Measurements from ENCODE around the gene CASQ2. TPM values are rescaled to one million over a fixed set of nuclear protein-coding genes. Genes with fewer than 3 reads are reported as not detected.

Gene CASQ2
- polyA plus RNA-seq, 3 donors = not detected

GRCh38 chr1:115732316-115732715 is 36.2 kb downstream of the CASQ2 start:
- H3K9ac ChIP-seq (ENCODE audit: insufficient read depth, low read length, poor library complexity, severe bottlenecking) = no peak overlapping the region
- intact Hi-C loops (cut with micrococcal nuclease) = no loop called here
- Mint-ChIP-seq H3K4me3 (peak overlapping the region in 1 of 2 donors; percentile 65), H3K4me1 (peaks cover 59% of the 10 kb centered on the region), H3K9me3 (peaks cover 0 to 3% (median 0%) of the 10 kb centered on the region in 7 donors), H3K27me3 (ENCODE audit: low read depth in 3 of 3) (peaks cover 0 to 2% (median 0%) of the 10 kb centered on the region in 3 donors), H3K36me3 (no peaks in the 10 kb centered on the region), H3K27ac (peak overlapping the region; percentile 42 to 91 (median 78))
- TF ChIP-seq CTCF (IDR thresholded peaks at IDR 0.05) = no peak
- no peak overlapping the region for H2AFZ ChIP-seq (ENCODE audit: insufficient read depth, low read depth, low read length, poor library complexity, severe bottlenecking)
- peaks cover 61 to 64% of the 10 kb centered on the region in 2 donors for H3K4me1 ChIP-seq (ENCODE audit: control insufficient read depth in 1 of 2, insufficient read depth in 2 of 2, low read length in 2 of 2)
- H3K27ac ChIP-seq (ENCODE audit: low read depth in 1 of 2, low read length in 2 of 2) = peak overlapping the region; percentile 40 to 60
- no peaks in the 10 kb centered on the region for H3K9me3 ChIP-seq (replicated peaks in 1 of 2; ENCODE audit: control insufficient read depth in 1 of 2, insufficient read depth in 1 of 2, low read length in 2 of 2)
- H3K79me2 ChIP-seq (ENCODE audit: insufficient read depth, low read length) = no peaks in the 10 kb centered on the region
- peak; percentile 38 to 80 (median 69) for DNase-seq
- H3K27me3 ChIP-seq (ENCODE audit: control insufficient read depth in 2 of 2, insufficient read depth in 2 of 2, low read length in 2 of 2) = no peaks in the 10 kb centered on the region
- no peaks in the 10 kb centered on the region for H3K36me3 ChIP-seq (replicated peaks in 1 of 2; ENCODE audit: control insufficient read depth in 1 of 2, insufficient read depth in 2 of 2, low read length in 2 of 2)
- H3K4me2 ChIP-seq (replicated peaks; ENCODE audit: extremely low read depth, low read length, poor library complexity, severe bottlenecking) = peak overlapping the region; percentile 6
- WGBS (ENCODE audit: insufficient coverage) = no CpG with 5 or more reads among the region's 4 CpGs
- H3K4me3 ChIP-seq (replicated peaks in 1 of 3; ENCODE audit: low read depth in 2 of 3, low read length in 3 of 3) = no peak overlapping the region
- H4K20me1 ChIP-seq (ENCODE audit: insufficient read depth, low read length) = no peaks in the 10 kb centered on the region

- peaks cover 67 to 73% of the 10 kb centered on the region in 2 donors for H3K4me1 ChIP-seq (ENCODE audit: control insufficient read depth in 1 of 2, insufficient read depth in 2 of 2, low read length in 2 of 2)
- H3K9me3 ChIP-seq (replicated peaks in 1 of 2; ENCODE audit: control insufficient read depth in 1 of 2, insufficient read depth in 1 of 2, low read length in 2 of 2) = no peaks in the 10 kb centered on the region
- H3K36me3 Mint-ChIP-seq = no peaks in the 10 kb centered on the region
- peak; percentile 33 to 41 (median 36) for DNase-seq
- peak overlapping the region; percentile 24 for H3K4me2 ChIP-seq (replicated peaks; ENCODE audit: extremely low read depth, low read length, poor library complexity, severe bottlenecking)
- intact Hi-C loops (cut with micrococcal nuclease) = no loop called here
- H3K4me3 Mint-ChIP-seq = peak overlapping the region in 1 of 2 donors; percentile 65
- H3K9ac ChIP-seq (ENCODE audit: insufficient read depth, low read length, poor library complexity, severe bottlenecking) = no peak overlapping the region
- H3K27me3 ChIP-seq (ENCODE audit: control insufficient read depth in 2 of 2, insufficient read depth in 2 of 2, low read length in 2 of 2) = no peaks in the 10 kb centered on the region
- H3K9me3 Mint-ChIP-seq = peaks cover 0 to 3% (median 0%) of the 10 kb centered on the region in 7 donors
- H2AFZ ChIP-seq (ENCODE audit: insufficient read depth, low read depth, low read length, poor library complexity, severe bottlenecking) = no peak overlapping the region
- H3K4me1 Mint-ChIP-seq = peaks cover 70% of the 10 kb centered on the region
- H3K36me3 ChIP-seq (replicated peaks in 1 of 2; ENCODE audit: control insufficient read depth in 1 of 2, insufficient read depth in 2 of 2, low read length in 2 of 2) = no peaks in the 10 kb centered on the region
- no peaks in the 10 kb centered on the region for H3K79me2 ChIP-seq (ENCODE audit: insufficient read depth, low read length)
- TF ChIP-seq CTCF (IDR thresholded peaks at IDR 0.05) = no peak
- H3K27ac Mint-ChIP-seq = peak overlapping the region; percentile 57 to 95 (median 79)
- peak overlapping the region in 1 of 2 donors; percentile 52 for H3K27ac ChIP-seq (ENCODE audit: low read depth in 1 of 2, low read length in 2 of 2)
- H4K20me1 ChIP-seq (ENCODE audit: insufficient read depth, low read length) = no peaks in the 10 kb centered on the region
- peak overlapping the region in 1 of 3 experiments; percentile 27 for H3K4me3 ChIP-seq (replicated peaks in 1 of 3; ENCODE audit: low read depth in 2 of 3, low read length in 3 of 3)
- no CpG with 5 or more reads among the region's 4 CpGs for WGBS (ENCODE audit: insufficient coverage)
- H3K27me3 Mint-ChIP-seq (ENCODE audit: low read depth in 3 of 3) = peaks cover 0 to 2% (median 0%) of the 10 kb centered on the region in 3 donors
These were observed 38.8 kb downstream of the CASQ2 start for GRCh38 chr1:115729756-115730155.
